PC-3 (cell line): ENCODE measurements around the gene LGALS7B. TPM values are rescaled to one million over a fixed set of nuclear protein-coding genes. Genes with fewer than 3 reads are reported as not detected.

Source experiments
- ATAC-seq: fragments of 200-7000 bp; cut with Tn5 transposase; 2 replicates; pipeline ENCODE4 v1.9.1; 2020; ENCODE audit warnings: mild to moderate bottlenecking, moderate library complexity
- BruUV-seq: library from RNA; stranded (reverse); fragments of 400-500 nt; replicated peaks from 2 replicates; lab custom pipeline; 2021; lab: Mats Ljungman, UMichigan
- CTCF ChIA-PET: fragments of 300-600 bp; sonication (Branson Sonifier 250); formaldehyde crosslinking; loops from one replicate; lab custom pipeline; 2022; ENCODE audit warnings: antibody characterized with exemption; lab: Charles Lee
- POLR2A ChIA-PET: fragments of 300-600 bp; sonication (Branson Sonifier 250); formaldehyde crosslinking; loops from one replicate; lab custom pipeline; 2022; ENCODE audit warnings: antibody characterized with exemption; ENCODE audit not compliant: unreplicated experiment; lab: Charles Lee
- DNase-seq: peaks from one replicate; pipeline ENCODE4 v3.0.0-alpha.2; 2015
- H2AFZ ChIP-seq: fragments of 300-600 bp; sonication (generic); 2 replicates; pipeline ENCODE4 v1.6.0; 2016; ENCODE audit warnings: antibody characterized with exemption, low read length
- H3F3A ChIP-seq: fragments of 300-600 bp; sonication (generic); one replicate; pipeline ENCODE4 v1.6.0; 2017; ENCODE audit warnings: antibody characterized with exemption, low read length, control low read depth, mild to moderate bottlenecking; ENCODE audit not compliant: unreplicated experiment
- H3K27ac ChIP-seq: fragments of 300-600 bp; sonication (generic); 2 replicates; pipeline ENCODE4 v1.5.1; 2016; ENCODE audit warnings: mild to moderate bottlenecking, low read length
- H3K27me3 ChIP-seq: fragments of 300-600 bp; sonication (generic); 2 replicates; pipeline ENCODE4 v1.6.1; 2016; ENCODE audit warnings: low read length, mixed read lengths
- H3K36me3 ChIP-seq: fragments of 300-600 bp; sonication (generic); 2 replicates; pipeline ENCODE4 v1.6.1; 2016; ENCODE audit warnings: low read depth, mixed run types, low read length, mixed read lengths
- H3K4me1 ChIP-seq: fragments of 300-600 bp; sonication (generic); 2 replicates; pipeline ENCODE4 v1.5.1; 2016; ENCODE audit warnings: low read length; ENCODE audit not compliant: insufficient read depth
- H3K4me2 ChIP-seq: fragments of 300-600 bp; sonication (generic); 2 replicates; pipeline ENCODE4 v1.6.0; 2016; ENCODE audit warnings: low read length
- H3K4me3 ChIP-seq: fragments of 300-600 bp; sonication (generic); 2 replicates; pipeline ENCODE4 v1.5.1; 2016; ENCODE audit warnings: mild to moderate bottlenecking, low read length, mixed read lengths
- H3K79me2 ChIP-seq: fragments of 300-600 bp; sonication (generic); 2 replicates; pipeline ENCODE4 v1.6.1; 2017; ENCODE audit warnings: low read length, mixed read lengths
- H3K9ac ChIP-seq: fragments of 300-600 bp; sonication (generic); 2 replicates; pipeline ENCODE4 v1.6.0; 2016; ENCODE audit warnings: mild to moderate bottlenecking, low read length
- H3K9me2 ChIP-seq: fragments of 300-600 bp; sonication (generic); replicated peaks from 2 replicates; pipeline ENCODE4 v1.6.1; 2016; ENCODE audit warnings: mixed run types, low read length, mixed read lengths
- H3K9me3 ChIP-seq: fragments of 300-600 bp; sonication (generic); 2 replicates; pipeline ENCODE4 v1.6.1; 2016; ENCODE audit warnings: low read length, mixed read lengths
- H4K20me1 ChIP-seq: fragments of 300-600 bp; sonication (generic); 2 replicates; pipeline ENCODE4 v1.6.1; 2016; ENCODE audit warnings: low read length, mixed read lengths
- CTCF ChIP-seq: fragments of 300-600 bp; sonication (generic); conservative IDR thresholded peaks from 2 replicates; pipeline ENCODE4 v1.5.1; 2017; ENCODE audit warnings: antibody characterized with exemption, low read depth, mild to moderate bottlenecking, low read length
- EZH2 ChIP-seq: fragments of 300-600 bp; sonication (generic); IDR thresholded peaks from one replicate; pipeline ENCODE4 v1.6.1; 2017; ENCODE audit warnings: antibody characterized with exemption, mild to moderate bottlenecking, low read length; ENCODE audit not compliant: unreplicated experiment
- EZH2phosphoT487 ChIP-seq: fragments of 300-600 bp; sonication (generic); IDR thresholded peaks from 2 replicates; pipeline ENCODE4 v1.6.1; 2018; ENCODE audit warnings: mild to moderate bottlenecking, antibody characterized with exemption, low read length, borderline replicate concordance
- intact Hi-C: fragments of 100-400 bp; cut with micrococcal nuclease; formaldehyde crosslinking; loops from 2 replicates; pipeline ENCODE4 v1.9.0; 2023
- total RNA-seq: library from RNA; depleted of rRNA; stranded (reverse); fragments of >200 nt; gene quantifications from 2 replicates; pipeline ENCODE4 v1.2.3, GENCODE V29; 2014

The LGALS7B gene
- total RNA-seq, 1 experiment from 2014 or later: not detected

- peak; percentile 16 for ATAC-seq
- no peak overlapping the region for H3K4me3 ChIP-seq
- H3K79me2 ChIP-seq: no peaks in the 10 kb centered on the region
- no peaks in the 10 kb centered on the region for H3K9me3 ChIP-seq
- peak overlapping the region; percentile 46; the same call in 1 of the 2 replicates for H3K4me2 ChIP-seq
- H3K27ac ChIP-seq: peak overlapping the region; percentile 82
- peak overlapping the region; percentile 51; the same call in 1 of the 2 replicates for H3K9ac ChIP-seq
- TSS peak; percentile 83 for BruUV-seq
- POLR2A ChIA-PET: interaction anchor here (0.6 to 1.0 kb wide), 2 partner anchors 13 to 33 kb away, joined by 3 to 7 read pairs; no protein-coding TSS in a partner anchor
- peaks cover 8% of the 10 kb centered on the region for H3K4me1 ChIP-seq
- intact Hi-C loops: loop anchor here (5.0 kb wide), 2 partner anchors 33 to 62 kb away; partner anchors contain the start of gene ECH1
- H3K36me3 ChIP-seq: no peaks in the 10 kb centered on the region
- no peaks in the 10 kb centered on the region for H3K27me3 ChIP-seq
- no peaks in the 10 kb centered on the region for H3K9me2 ChIP-seq
- no peaks in the 10 kb centered on the region for H3F3A ChIP-seq
- CTCF ChIA-PET: no interaction called here
- H4K20me1 ChIP-seq: no peaks in the 10 kb centered on the region
- H2AFZ ChIP-seq: no peak overlapping the region
- TF ChIP-seq EZH2phosphoT487: no peak
- no peak for TF ChIP-seq CTCF
- no peak for TF ChIP-seq EZH2
- DNase-seq: peak; percentile 7
These were observed 10.1 kb downstream of the LGALS7B start for GRCh38 chr19:38799104-38799503.

- Histone ChIP-seq H3K79me2 (no peaks in the 10 kb centered on the region), H3K4me2 (no peak overlapping the region), H3K9ac (no peak overlapping the region), H3F3A (no peaks in the 10 kb centered on the region), H3K9me2 (no peaks in the 10 kb centered on the region), H2AFZ (no peak overlapping the region), H3K27ac (no peak overlapping the region), H3K4me3 (no peak overlapping the region), H4K20me1 (no peaks in the 10 kb centered on the region), H3K9me3 (no peaks in the 10 kb centered on the region), H3K36me3 (no peaks in the 10 kb centered on the region), H3K27me3 (no peaks in the 10 kb centered on the region), H3K4me1 (peaks cover 12% of the 10 kb centered on the region)
- ATAC-seq (no peak), DNase-seq (no peak)
- no TSS peak for BruUV-seq
- intact Hi-C loops: no loop called here
- CTCF ChIA-PET: no interaction called here
- POLR2A ChIA-PET: no interaction called here
- TF ChIP-seq EZH2 (no peak), EZH2phosphoT487 (no peak), CTCF (no peak)
These were observed 11.8 kb downstream of the LGALS7B start for GRCh38 chr19:38800577-38801347.
